DOHH2 (cell line): Measurements from ENCODE around the gene SEPTIN8.
A peak's percentile ranks its signal among the peaks of the same experiment; 100 is the strongest.

ENCODE experiments used
- H3F3A ChIP-seq: fragments of 200-600 bp; sonication (generic), shearing (Covaris generic); 2 replicates; pipeline ENCODE4 v1.6.0; 2016; ENCODE audit warnings: antibody characterized with exemption, mild to moderate bottlenecking; ENCODE audit not compliant: control insufficient read depth, insufficient read depth
- H3K27ac ChIP-seq: fragments of 200-600 bp; sonication (generic); 2 replicates; pipeline ENCODE4 v1.5.1; 2014; ENCODE audit warnings: low read depth, mild to moderate bottlenecking, low read length, moderate library complexity
- H3K27me3 ChIP-seq: fragments of 200-600 bp; sonication (generic); 2 replicates; pipeline ENCODE4 v1.6.1; 2014; ENCODE audit warnings: mild to moderate bottlenecking, low read length, mixed read lengths; ENCODE audit not compliant: control insufficient read depth
- H3K36me3 ChIP-seq: fragments of 200-600 bp; sonication (generic); 2 replicates; pipeline ENCODE4 v1.6.1; 2014; ENCODE audit warnings: mild to moderate bottlenecking, low read length, moderate library complexity, mixed read lengths; ENCODE audit not compliant: control insufficient read depth
- H3K4me1 ChIP-seq: fragments of 200-600 bp; sonication (generic); 2 replicates; pipeline ENCODE4 v1.6.1; 2014; ENCODE audit warnings: mild to moderate bottlenecking, low read length, mixed read lengths; ENCODE audit not compliant: control insufficient read depth
- H3K4me2 ChIP-seq: fragments of 200-600 bp; sonication (generic); 2 replicates; pipeline ENCODE4 v1.6.0; 2014; ENCODE audit warnings: mild to moderate bottlenecking, low read length, moderate library complexity
- H3K4me3 ChIP-seq: fragments of 200-600 bp; sonication (generic); 2 replicates; pipeline ENCODE4 v1.5.1; 2014; ENCODE audit warnings: mild to moderate bottlenecking, low read length, mixed read lengths
- H3K79me2 ChIP-seq: fragments of 200-600 bp; sonication (generic); 2 replicates; pipeline ENCODE4 v1.6.1; 2014; ENCODE audit warnings: mild to moderate bottlenecking, low read length, mixed read lengths; ENCODE audit not compliant: control insufficient read depth
- H3K9me2 ChIP-seq: fragments of 200-600 bp; sonication (generic); replicated peaks from 2 replicates; pipeline ENCODE4 v1.6.1; 2014; ENCODE audit warnings: mild to moderate bottlenecking, low read length, mixed read lengths; ENCODE audit not compliant: control insufficient read depth
- H3K9me3 ChIP-seq: fragments of 200-600 bp; sonication (generic); 2 replicates; pipeline ENCODE4 v1.6.1; 2014; ENCODE audit warnings: antibody characterized with exemption, low read length, mixed read lengths; ENCODE audit not compliant: control insufficient read depth, insufficient read depth
- H4K20me1 ChIP-seq: fragments of 200-600 bp; sonication (generic); 2 replicates; pipeline ENCODE4 v1.6.0; 2014; ENCODE audit warnings: low read depth, mild to moderate bottlenecking, antibody characterized with exemption, low read length, moderate library complexity; ENCODE audit not compliant: control insufficient read depth, insufficient read depth
- CTCF ChIP-seq: fragments of 200-600 bp; sonication (generic); IDR thresholded peaks from one replicate; pipeline ENCODE4 v1.5.1; 2014; ENCODE audit warnings: antibody characterized with exemption, mild to moderate bottlenecking, low read depth, low read length; ENCODE audit not compliant: poor library complexity, severe bottlenecking
- EZH2phosphoT487 ChIP-seq: fragments of 200-600 bp; sonication (generic); IDR thresholded peaks from 2 replicates; pipeline ENCODE4 v1.6.1; 2017; ENCODE audit warnings: borderline replicate concordance, mild to moderate bottlenecking, antibody characterized with exemption, low read length, moderate library complexity, mixed read lengths

SEPTIN8 gene

DNA sequence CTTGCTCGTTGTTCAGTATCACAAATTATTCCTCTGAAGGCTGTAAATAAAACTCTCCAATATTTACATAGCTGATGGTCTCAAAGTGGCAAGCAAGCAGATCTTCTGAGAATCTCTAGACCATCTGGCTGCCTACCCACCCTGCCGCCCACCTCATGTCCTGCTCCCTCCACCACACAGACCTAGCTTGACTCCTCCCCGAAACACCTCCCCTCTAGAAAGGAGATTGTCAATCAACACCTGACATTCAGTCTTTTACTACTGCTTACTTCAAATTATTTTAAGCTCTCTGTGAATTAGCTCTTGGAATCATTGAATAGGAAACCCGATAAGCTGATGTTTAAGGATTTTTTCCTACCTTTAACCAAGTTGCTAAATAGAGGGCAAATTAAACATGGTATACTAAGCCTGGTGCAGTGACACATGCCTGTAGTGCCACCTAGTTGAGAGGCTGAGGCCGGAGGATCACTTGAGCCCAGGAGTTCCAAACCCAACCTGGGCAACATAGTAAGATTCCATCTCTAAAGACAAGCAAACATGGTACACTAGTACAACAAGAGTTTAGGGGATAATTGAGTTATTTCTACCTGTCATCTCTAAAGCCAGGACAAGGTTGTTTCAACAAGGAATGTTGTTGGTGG, 25.1 kb upstream of the SEPTIN8 start:
- H3K79me2 ChIP-seq = no peaks in the 10 kb centered on the region
- H3K9me3 ChIP-seq = no peaks in the 10 kb centered on the region
- TF ChIP-seq EZH2phosphoT487 = no peak
- TF ChIP-seq CTCF = peak; percentile 9

GRCh38 chr5:132800545-132800944, 23.5 kb upstream of the SEPTIN8 start:
- Histone ChIP-seq H3K4me3 (no peak overlapping the region), H3K79me2 (no peaks in the 10 kb centered on the region), H3K36me3 (no peaks in the 10 kb centered on the region), H3K9me3 (no peaks in the 10 kb centered on the region), H3K27me3 (peaks cover 21% of the 10 kb centered on the region), H3K4me2 (no peak overlapping the region), H3K4me1 (no peaks in the 10 kb centered on the region), H4K20me1 (no peaks in the 10 kb centered on the region), H3K27ac (no peak overlapping the region), H3K9me2 (no peaks in the 10 kb centered on the region), H3F3A (no peaks in the 10 kb centered on the region)
- no peak for TF ChIP-seq EZH2phosphoT487
- no peak for TF ChIP-seq CTCF

More for the DNA sequence above, 25.1 kb upstream of the SEPTIN8 start:
- H3K4me1 ChIP-seq = no peaks in the 10 kb centered on the region
- H3K4me2 ChIP-seq = no peak overlapping the region
- H3K27me3 ChIP-seq = peaks cover 21% of the 10 kb centered on the region
- H3K4me3 ChIP-seq = no peak overlapping the region
- H3K27ac ChIP-seq = no peak overlapping the region
- H3K36me3 ChIP-seq = no peaks in the 10 kb centered on the region
- H4K20me1 ChIP-seq = no peaks in the 10 kb centered on the region
- H3F3A ChIP-seq = no peaks in the 10 kb centered on the region
- H3K9me2 ChIP-seq = no peaks in the 10 kb centered on the region

- Histone ChIP-seq H3K36me3 (no peaks in the 10 kb centered on the region), H3K4me2 (no peak overlapping the region), H3K79me2 (no peaks in the 10 kb centered on the region), H3K9me3 (no peaks in the 10 kb centered on the region), H3K4me3 (no peak overlapping the region), H3F3A (no peaks in the 10 kb centered on the region), H3K27me3 (peaks cover 21% of the 10 kb centered on the region), H3K9me2 (no peaks in the 10 kb centered on the region), H3K27ac (no peak overlapping the region), H4K20me1 (no peaks in the 10 kb centered on the region), H3K4me1 (no peaks in the 10 kb centered on the region)
- TF ChIP-seq CTCF = no peak
- no peak for TF ChIP-seq EZH2phosphoT487
Measured at GRCh38 chr5:132799392-132799791, 22.4 kb upstream of the SEPTIN8 start.
